Activated T-cell treated with anti-CD3 and anti-CD28 coated beads, Interleukin-2, amount 50 U/mL, for 24 hours (primary cell): ENCODE measurements around the gene UMOD.

Source experiments
- DNase-seq: peaks from one replicate; pipeline ENCODE4 v3.0.0-alpha.2; 2020
- H3K27ac Mint-ChIP-seq: 2 replicates; pipeline ENCODE4 v1.8.0; 2020; ENCODE audit warnings: mild to moderate bottlenecking, mixed read lengths
- H3K27me3 Mint-ChIP-seq: 2 replicates; pipeline ENCODE4 v1.8.0; 2020; ENCODE audit warnings: mixed read lengths
- H3K36me3 Mint-ChIP-seq: 2 replicates; pipeline ENCODE4 v1.8.0; 2020; ENCODE audit warnings: low read depth, mixed read lengths
- H3K4me1 Mint-ChIP-seq: 2 replicates; pipeline ENCODE4 v1.8.0; 2020; ENCODE audit warnings: low read depth, mixed read lengths
- H3K4me3 Mint-ChIP-seq: 2 replicates; pipeline ENCODE4 v1.8.0; 2020; ENCODE audit warnings: mild to moderate bottlenecking, moderate library complexity, mixed read lengths
- H3K9me3 Mint-ChIP-seq: 2 replicates; pipeline ENCODE4 v1.8.0; 2020; ENCODE audit warnings: mixed read lengths

UMOD gene

DNA sequence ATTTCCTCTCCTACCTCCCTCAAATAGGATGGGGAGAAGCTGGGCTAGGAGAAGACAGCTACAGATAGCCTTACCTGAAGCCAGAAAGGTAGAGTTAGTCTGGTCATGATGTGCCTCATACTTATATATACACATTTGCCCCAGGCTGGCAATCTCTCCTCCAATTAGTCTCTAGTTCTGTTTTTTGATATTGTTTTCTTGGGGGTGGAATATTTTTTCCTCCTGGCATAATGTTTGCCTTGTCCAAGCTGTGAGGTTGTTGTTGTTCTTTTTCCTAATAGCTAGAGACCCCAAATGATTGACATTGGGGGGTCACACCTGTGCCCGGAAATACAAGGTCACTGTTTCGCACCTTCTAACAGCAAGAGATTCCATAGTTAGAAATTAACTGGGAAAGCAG, at the start of gene UMOD:
UMOD (minus strand) TSS at position 101 of the 400 bp plus-strand sequence. CDS start 1,978 bp downstream, outside the sequence.
- Mint-ChIP-seq H3K36me3 (no peaks in the 10 kb centered on the region), H3K4me3 (no peak within 1 kb of the TSS), H3K4me1 (no peaks in the 10 kb centered on the region), H3K27me3 (peaks cover 17% of the 10 kb centered on the region), H3K9me3 (no peaks in the 10 kb centered on the region), H3K27ac (no peak within 1 kb of the TSS)
- no peak for DNase-seq

DNA sequence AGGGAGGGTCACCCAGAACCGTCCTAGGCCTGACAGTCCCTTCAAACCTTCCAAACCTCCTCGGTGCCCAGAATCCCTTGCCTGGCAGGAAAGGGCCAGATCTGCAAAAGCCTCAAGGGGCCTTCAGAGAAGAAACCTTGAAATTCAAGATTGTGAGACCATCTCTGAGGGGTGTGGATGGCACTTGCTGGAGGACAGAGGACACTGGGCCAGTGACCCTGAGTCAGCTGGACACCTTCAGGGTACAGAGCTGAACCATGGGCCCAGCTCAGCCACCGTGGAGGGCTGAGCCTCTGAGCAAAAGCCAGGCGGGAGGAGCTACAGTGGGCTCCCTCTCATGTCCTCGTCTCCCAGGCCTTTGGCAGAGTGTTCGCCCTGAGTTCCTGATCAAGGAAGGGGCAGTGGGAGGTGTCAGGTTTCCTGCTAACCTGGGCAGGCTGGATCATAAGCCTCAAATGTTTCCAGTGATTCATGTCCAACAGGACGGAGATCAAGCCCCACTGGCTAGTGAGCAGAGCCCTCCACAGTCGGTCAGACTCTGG, 49.0 kb upstream of the UMOD start:
- H3K27me3 Mint-ChIP-seq = no peaks in the 10 kb centered on the region
- no peaks in the 10 kb centered on the region for H3K4me1 Mint-ChIP-seq

GRCh38 chr16:20401066-20401465, 48.6 kb upstream of the UMOD start:
- DNase-seq = no peak
- H3K36me3 Mint-ChIP-seq = no peaks in the 10 kb centered on the region
- no peaks in the 10 kb centered on the region for H3K4me1 Mint-ChIP-seq
- no peak overlapping the region for H3K27ac Mint-ChIP-seq
- H3K27me3 Mint-ChIP-seq = no peaks in the 10 kb centered on the region
- no peak overlapping the region for H3K4me3 Mint-ChIP-seq
- no peaks in the 10 kb centered on the region for H3K9me3 Mint-ChIP-seq

More for the DNA sequence above, 49.0 kb upstream of the UMOD start:
- DNase-seq = no peak
- no peaks in the 10 kb centered on the region for H3K9me3 Mint-ChIP-seq
- H3K36me3 Mint-ChIP-seq = no peaks in the 10 kb centered on the region
- no peak overlapping the region for H3K27ac Mint-ChIP-seq
- no peak overlapping the region for H3K4me3 Mint-ChIP-seq

DNA sequence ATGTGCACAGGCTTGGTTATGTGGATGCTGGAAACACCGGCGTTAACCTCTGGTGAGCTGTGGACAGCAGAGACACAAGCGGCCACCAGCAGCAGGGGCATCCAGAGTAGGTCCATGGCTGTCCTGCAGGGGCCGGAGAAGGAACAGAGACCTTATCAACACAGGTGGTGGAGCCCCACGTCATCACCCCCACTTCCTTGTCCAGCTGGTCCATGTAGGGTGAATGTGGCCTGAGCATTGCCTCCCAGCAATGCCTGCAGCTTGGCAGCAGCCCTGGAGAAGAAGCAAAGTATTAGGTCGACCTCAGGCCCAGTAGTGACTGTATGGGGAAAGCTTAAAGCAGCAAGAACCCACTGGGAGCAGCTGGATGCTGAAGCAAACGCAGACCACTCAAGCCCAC, 46.7 kb upstream of the UMOD start:
- H3K27me3 Mint-ChIP-seq = no peaks in the 10 kb centered on the region
- H3K36me3 Mint-ChIP-seq = no peaks in the 10 kb centered on the region
- H3K4me1 Mint-ChIP-seq = no peaks in the 10 kb centered on the region
- no peak overlapping the region for H3K4me3 Mint-ChIP-seq
- no peak for DNase-seq
- no peaks in the 10 kb centered on the region for H3K9me3 Mint-ChIP-seq
- H3K27ac Mint-ChIP-seq = no peak overlapping the region

- H3K36me3 Mint-ChIP-seq = no peaks in the 10 kb centered on the region
- no peaks in the 10 kb centered on the region for H3K9me3 Mint-ChIP-seq
- H3K27ac Mint-ChIP-seq = no peak overlapping the region
Measured at GRCh38 chr16:20398603-20399002, 46.1 kb upstream of the UMOD start.

DNA sequence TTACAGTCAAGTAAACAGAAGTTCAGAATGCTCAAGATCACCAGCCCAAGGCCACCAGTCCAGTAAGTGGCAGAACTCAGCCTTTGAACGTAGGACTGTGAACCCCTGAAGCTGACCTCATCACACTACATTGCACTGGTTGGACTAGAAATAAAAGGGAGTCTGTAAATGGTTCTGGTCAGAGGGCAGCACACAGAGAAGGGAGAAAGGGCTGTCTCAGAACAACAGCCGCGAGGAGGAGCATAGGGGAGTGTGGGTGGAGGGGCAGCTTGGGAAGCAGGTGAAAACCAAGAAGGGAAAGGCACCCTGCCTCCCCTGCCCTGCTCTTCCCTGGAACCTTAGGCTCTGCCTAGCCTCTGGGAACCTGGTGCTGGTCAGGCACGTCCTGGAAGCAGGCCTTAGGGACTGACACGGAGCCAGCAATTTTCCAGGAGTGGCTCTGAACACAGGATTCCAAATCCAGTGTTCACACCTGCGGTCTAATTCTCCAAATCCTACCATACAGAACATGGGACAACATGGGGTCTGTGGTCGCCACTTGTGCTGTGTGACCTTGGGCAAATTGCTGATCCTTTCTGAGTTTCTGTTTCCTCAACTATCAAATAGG, 45.1 kb upstream of the UMOD start:
- no peaks in the 10 kb centered on the region for H3K4me1 Mint-ChIP-seq
- no peaks in the 10 kb centered on the region for H3K36me3 Mint-ChIP-seq
- H3K4me3 Mint-ChIP-seq = no peak overlapping the region

More at GRCh38 chr16:20398603-20399002, 46.1 kb upstream of the UMOD start:
- Mint-ChIP-seq H3K4me3 (no peak overlapping the region), H3K4me1 (no peaks in the 10 kb centered on the region), H3K27me3 (no peaks in the 10 kb centered on the region)
- no peak for DNase-seq

GRCh38 chr16:20396846-20397467, 44.4 kb upstream of the UMOD start:
- Mint-ChIP-seq H3K27ac (no peak overlapping the region), H3K4me1 (no peaks in the 10 kb centered on the region), H3K27me3 (no peaks in the 10 kb centered on the region), H3K36me3 (no peaks in the 10 kb centered on the region), H3K4me3 (no peak overlapping the region), H3K9me3 (no peaks in the 10 kb centered on the region)
- no peak for DNase-seq

More for the DNA sequence above, 45.1 kb upstream of the UMOD start:
- Mint-ChIP-seq H3K27me3 (no peaks in the 10 kb centered on the region), H3K9me3 (no peaks in the 10 kb centered on the region), H3K27ac (no peak overlapping the region)
- DNase-seq = no peak

DNA sequence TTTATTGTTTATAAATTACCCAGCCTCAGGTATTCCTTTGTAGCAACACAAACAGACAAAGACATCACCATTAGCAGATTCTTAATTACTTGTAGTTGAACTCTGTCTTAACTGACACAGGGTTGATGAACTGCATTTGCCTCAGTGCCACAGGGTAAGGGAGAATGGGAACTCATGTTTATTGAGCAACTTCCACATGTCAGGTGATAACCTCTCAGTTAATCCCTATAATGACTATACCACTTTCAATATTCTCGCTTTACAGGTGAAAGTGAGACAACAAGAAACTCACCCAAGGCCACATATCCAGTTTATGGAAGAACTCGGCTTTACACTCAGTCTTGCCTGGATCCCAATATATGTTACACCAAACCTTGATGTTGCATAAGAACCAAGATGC, 43.4 kb upstream of the UMOD start:
- Mint-ChIP-seq H3K27ac (no peak overlapping the region), H3K27me3 (no peaks in the 10 kb centered on the region), H3K9me3 (no peaks in the 10 kb centered on the region), H3K36me3 (no peaks in the 10 kb centered on the region), H3K4me1 (no peaks in the 10 kb centered on the region), H3K4me3 (no peak overlapping the region)
- DNase-seq = no peak

DNA sequence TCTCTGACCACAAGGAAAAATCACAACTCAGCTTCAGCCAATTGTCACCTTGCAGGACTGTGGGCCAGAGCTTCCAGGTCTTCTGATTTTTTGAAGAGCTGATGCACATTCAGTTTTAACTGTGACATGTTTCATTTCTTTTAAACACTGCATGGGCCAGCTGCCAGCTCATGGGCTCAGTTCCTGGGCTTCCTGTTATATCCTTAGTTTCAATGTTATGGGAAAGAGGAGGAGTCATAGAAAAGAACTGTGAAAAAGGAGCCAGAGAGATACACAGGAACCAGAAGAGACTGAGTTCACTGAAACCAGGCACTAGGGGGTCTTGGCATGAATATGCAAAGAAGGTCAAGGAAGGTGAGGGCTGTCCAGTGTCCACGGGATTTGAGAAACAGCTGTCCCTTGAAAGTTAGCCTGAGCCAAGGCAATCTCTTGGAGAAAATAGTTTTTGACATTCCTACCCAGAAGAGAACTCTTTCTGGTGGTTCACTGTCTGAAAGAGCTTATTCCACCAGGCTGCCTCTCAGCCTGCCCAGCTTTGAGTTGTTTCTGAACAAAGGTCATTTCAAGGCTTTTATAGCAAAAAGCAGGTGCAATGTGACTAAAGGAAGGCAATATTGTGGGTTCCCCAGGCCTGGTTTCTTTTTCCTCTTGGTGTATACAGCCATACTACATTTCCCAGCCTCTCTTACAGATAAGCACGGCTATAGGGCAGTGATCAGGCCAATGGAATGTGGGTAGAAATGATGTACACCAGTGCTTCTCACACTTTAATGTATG, 41.5 kb upstream of the UMOD start:
- Mint-ChIP-seq H3K4me1 (no peaks in the 10 kb centered on the region), H3K9me3 (no peaks in the 10 kb centered on the region), H3K36me3 (no peaks in the 10 kb centered on the region), H3K27me3 (peaks cover under 1% of the 10 kb centered on the region), H3K4me3 (no peak overlapping the region), H3K27ac (no peak overlapping the region)
- DNase-seq = no peak

DNA sequence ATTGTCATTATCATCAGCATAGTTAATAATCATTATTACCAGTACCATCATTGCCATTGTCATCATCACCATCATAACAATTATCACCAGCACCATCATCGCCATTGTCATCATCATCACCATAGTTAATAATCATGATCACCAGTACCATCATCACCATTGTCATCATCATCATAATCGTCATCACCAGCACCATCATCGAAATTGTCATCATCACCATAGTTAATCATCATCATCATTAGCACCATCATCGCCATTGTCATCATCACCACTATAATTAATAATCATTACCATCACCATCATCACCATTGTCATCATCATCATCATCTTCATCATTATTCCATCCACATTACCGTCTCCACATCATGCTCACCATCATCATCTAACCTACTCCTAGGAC, 38.5 kb upstream of the UMOD start:
- Mint-ChIP-seq H3K4me3 (no peak overlapping the region), H3K27ac (no peak overlapping the region), H3K9me3 (no peaks in the 10 kb centered on the region), H3K27me3 (peaks cover 17% of the 10 kb centered on the region), H3K4me1 (no peaks in the 10 kb centered on the region), H3K36me3 (no peaks in the 10 kb centered on the region)
- DNase-seq = no peak

- Mint-ChIP-seq H3K27ac (no peak overlapping the region), H3K9me3 (no peaks in the 10 kb centered on the region), H3K36me3 (no peaks in the 10 kb centered on the region), H3K4me1 (no peaks in the 10 kb centered on the region), H3K27me3 (peaks cover 17% of the 10 kb centered on the region), H3K4me3 (no peak overlapping the region)
- no peak for DNase-seq
Measured at GRCh38 chr16:20388854-20389253, 36.3 kb upstream of the UMOD start.

DNA sequence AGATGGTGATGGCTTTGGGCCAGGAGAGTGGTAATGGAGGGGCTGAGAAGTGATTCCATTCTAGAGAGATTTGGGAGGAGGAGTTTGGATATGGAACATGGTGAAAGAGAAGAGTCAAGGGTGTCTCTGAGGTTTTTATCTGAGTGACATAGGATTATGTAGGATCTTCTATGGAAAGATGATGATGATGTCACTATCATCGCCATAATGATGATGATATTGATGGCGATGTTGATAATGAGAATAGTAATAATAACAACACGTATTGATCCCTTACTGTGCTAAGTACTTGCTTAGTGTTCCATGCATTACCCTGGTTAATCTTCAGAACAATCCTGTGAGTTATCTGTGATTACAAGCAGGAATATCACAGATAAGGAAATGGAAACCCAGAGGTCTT, 35.5 kb upstream of the UMOD start:
- H3K36me3 Mint-ChIP-seq = no peaks in the 10 kb centered on the region
- no peak overlapping the region for H3K4me3 Mint-ChIP-seq
- no peaks in the 10 kb centered on the region for H3K9me3 Mint-ChIP-seq
- no peak for DNase-seq
- H3K27ac Mint-ChIP-seq = no peak overlapping the region
- peaks cover 17% of the 10 kb centered on the region for H3K27me3 Mint-ChIP-seq
- H3K4me1 Mint-ChIP-seq = no peaks in the 10 kb centered on the region

DNA sequence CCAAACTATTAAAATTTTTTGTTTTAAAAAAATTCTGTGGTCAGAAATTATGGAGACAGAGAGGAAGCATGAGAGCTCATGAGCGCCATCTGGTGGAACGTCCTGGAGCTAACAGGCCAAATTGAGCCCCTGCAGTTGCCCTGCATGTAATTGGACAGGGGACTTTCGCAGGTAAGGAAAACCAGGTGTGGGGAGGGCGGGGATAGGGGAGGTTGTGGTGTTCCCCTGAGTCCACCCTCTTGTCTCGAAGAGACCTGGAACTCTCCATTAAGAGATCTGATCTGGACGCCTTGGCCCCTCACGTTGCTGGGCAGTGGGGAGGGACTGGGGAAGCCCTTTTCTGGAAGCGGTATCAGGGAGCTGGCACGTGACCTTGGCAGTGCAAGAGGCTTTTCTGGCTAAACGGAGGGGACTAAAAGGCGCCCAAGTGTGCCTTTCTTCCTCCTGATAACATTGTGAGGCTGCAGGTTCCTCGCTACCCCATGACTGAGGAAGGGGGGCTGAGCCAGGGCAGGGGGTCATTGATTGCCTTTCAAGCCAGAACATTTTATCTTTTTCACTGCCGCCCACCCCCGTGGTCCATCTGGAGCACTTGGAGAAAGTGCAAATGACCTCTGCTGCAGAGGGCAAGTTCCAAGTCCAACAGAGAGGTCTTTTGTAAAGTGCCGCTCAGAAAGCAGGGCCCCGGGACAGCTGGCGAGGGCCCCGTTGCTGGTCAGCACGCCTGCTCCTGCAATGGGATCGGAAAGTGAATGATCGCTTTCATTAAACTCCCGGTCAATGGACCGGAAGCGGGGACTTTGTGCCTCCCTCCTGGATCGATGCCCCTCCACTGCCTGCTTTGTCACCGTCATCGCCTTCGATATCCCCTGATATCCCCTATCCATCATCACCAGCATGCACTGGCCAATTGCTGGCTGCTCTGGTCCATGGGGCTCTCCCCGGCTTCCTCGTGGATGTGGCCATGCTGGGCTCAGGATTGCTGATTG, 33.6 kb upstream of the UMOD start:
- Mint-ChIP-seq H3K9me3 (no peaks in the 10 kb centered on the region), H3K27ac (no peak overlapping the region), H3K27me3 (peaks cover 17% of the 10 kb centered on the region), H3K4me1 (no peaks in the 10 kb centered on the region), H3K4me3 (no peak overlapping the region), H3K36me3 (no peaks in the 10 kb centered on the region)
- peak; percentile 68 for DNase-seq
